AG04449 (cell line): ENCODE data around the gene NOVA1.

Experiments used
- CTCF ChIA-PET: fragments of 350-600 bp; formaldehyde crosslinking; extraction: SDS; loops from one replicate; lab custom pipeline; 2021; ENCODE audit warnings: antibody characterized with exemption; lab: Yijun Ruan, JAX
- POLR2A ChIA-PET: fragments of 400-600, 350-600 bp; formaldehyde crosslinking; extraction: SDS; loops from one replicate; lab custom pipeline; 2020; ENCODE audit warnings: antibody characterized with exemption, inconsistent platforms; lab: Yijun Ruan, JAX
- DNase-seq: peaks from one replicate; pipeline ENCODE4 v3.0.0-alpha.2; 2010; ENCODE audit warnings: low read depth, low spot score
- H3K4me3 ChIP-seq: 2 replicates; pipeline ENCODE4 v1.5.1; 2011; ENCODE audit warnings: low read depth, mild to moderate bottlenecking, control low read depth, low read length
- TF ChIP-seq, protein P1 (sequence below): IDR thresholded peaks from one replicate; pipeline ENCODE4 v1.5.1; 2011; ENCODE audit warnings: mild to moderate bottlenecking, moderate library complexity, low read length, control low read depth, inconsistent platforms; ENCODE audit not compliant: insufficient read depth; ENCODE audit errors: missing control alignments

NOVA1 gene

DNA sequence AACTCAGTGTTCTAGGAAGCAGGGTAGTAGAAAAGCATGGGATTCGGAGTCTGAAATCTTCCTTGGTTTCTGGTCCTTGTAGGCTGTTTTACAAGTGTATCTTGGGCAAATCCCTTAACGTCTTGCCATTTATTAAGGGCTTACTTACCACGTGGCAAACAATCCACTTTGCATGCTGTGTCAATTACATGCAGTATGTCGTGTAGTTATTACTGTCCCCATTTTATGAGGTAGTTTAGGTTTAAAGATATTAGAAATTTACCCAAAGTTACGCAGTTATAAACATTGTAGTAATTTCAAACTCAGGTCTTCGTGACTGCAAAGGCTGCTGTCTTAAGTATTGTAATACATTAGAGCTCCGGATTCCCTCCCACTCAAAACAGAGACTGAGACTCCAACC, 1.5 kb upstream of the NOVA1 start:
- no peak for DNase-seq
- no peak overlapping the region for H3K4me3 ChIP-seq

DNA sequence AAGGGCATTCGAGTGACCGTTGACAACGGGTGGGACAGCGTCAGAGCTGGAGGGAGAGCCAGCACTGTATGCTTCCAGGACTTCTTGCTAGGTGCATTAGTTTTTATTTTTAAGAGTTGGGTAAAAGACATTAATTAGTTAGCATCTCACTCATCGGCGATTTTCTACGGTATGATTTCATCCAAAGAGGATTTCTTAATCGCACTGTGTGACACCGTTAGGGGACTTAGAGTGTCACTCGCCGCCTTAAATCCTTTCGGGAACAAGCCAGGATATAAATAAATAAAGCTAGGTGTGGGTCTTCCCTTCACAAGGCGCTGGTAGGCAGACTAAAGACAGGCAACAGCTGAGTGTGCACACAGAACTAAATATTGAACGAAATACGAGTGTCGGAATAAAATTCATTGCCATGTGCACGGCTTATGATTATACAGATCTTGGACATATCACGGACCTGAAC, 869 bp upstream of the NOVA1 start:
- ChIA-PET CTCF (no interaction called here), POLR2A (no interaction called here)
- TF ChIP-seq, protein P1, sequence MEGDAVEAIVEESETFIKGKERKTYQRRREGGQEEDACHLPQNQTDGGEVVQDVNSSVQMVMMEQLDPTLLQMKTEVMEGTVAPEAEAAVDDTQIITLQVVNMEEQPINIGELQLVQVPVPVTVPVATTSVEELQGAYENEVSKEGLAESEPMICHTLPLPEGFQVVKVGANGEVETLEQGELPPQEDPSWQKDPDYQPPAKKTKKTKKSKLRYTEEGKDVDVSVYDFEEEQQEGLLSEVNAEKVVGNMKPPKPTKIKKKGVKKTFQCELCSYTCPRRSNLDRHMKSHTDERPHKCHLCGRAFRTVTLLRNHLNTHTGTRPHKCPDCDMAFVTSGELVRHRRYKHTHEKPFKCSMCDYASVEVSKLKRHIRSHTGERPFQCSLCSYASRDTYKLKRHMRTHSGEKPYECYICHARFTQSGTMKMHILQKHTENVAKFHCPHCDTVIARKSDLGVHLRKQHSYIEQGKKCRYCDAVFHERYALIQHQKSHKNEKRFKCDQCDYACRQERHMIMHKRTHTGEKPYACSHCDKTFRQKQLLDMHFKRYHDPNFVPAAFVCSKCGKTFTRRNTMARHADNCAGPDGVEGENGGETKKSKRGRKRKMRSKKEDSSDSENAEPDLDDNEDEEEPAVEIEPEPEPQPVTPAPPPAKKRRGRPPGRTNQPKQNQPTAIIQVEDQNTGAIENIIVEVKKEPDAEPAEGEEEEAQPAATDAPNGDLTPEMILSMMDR = no peak
- DNase-seq = no peak
- H3K4me3 ChIP-seq = peak overlapping the region; percentile 74

More for the DNA sequence above, 1.5 kb upstream of the NOVA1 start:
- ChIA-PET POLR2A (no interaction called here), CTCF (no interaction called here)
- TF ChIP-seq, protein P1 = no peak

DNA sequence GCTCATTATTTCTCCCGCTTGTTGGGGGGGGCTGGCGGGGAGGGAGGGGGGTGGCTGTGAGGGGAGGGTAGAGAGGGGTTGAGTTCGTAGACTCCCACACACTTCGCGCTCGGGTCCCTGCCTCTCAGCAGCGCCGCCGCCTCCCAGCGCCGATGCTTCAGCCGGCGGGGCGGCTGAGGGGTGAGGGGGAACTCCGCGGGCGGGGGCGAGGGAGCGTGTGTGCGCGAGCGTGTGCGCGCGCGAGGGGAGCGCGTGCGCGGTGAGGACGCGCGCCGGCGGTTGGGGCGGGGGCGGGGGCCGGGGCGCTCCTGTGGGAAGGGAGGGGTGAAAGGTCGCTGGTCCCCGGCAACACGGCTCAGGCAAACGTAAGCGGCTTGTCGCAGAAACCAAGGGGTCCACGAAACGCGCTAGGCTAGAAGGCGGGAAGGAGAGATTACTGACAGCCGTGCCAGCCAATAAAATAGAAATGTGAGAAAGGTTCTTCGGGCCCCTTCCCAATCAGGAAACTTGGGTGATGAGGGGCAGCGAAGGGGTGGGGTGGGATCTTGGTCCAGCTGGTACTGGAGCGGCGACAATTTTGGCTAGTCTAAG, 343 bp upstream of the NOVA1 start:
- H3K4me3 ChIP-seq = peak overlapping the region; percentile 74
- TF ChIP-seq, protein P1 = no peak
- ChIA-PET CTCF (no interaction called here), POLR2A (no interaction called here)
- peak; percentile 16 for DNase-seq

DNA sequence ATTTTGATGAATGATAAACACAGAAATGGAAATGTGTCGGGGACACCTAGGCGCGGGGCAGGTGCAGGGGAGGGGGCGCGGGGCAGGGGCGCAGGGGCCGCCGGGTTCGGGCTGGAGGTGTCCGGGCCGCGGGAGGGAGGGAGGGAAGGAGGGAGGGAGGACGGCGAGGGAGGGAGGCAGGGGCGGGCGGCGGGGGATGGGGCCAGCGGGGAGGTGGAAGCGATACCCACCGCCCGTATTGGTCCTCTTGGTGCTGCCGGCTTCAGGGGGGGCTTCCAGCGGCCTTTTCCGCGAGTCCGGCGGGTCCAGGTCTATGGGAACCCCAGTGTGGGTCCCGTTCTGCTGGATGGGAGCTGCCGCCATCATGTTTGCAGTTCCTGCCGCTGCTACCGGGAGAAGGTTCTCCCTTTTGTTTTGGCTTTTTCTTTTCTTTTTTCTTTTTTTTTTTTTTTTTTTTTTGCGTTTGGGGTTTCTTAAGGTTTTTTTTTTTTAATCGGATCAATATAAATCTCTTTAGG, 703 bp downstream of the NOVA1 start:
- TF ChIP-seq, protein P1 = no peak
- peak overlapping the region; percentile 74 for H3K4me3 ChIP-seq
- CTCF ChIA-PET = no interaction called here
- POLR2A ChIA-PET = no interaction called here
- no peak for DNase-seq

DNA sequence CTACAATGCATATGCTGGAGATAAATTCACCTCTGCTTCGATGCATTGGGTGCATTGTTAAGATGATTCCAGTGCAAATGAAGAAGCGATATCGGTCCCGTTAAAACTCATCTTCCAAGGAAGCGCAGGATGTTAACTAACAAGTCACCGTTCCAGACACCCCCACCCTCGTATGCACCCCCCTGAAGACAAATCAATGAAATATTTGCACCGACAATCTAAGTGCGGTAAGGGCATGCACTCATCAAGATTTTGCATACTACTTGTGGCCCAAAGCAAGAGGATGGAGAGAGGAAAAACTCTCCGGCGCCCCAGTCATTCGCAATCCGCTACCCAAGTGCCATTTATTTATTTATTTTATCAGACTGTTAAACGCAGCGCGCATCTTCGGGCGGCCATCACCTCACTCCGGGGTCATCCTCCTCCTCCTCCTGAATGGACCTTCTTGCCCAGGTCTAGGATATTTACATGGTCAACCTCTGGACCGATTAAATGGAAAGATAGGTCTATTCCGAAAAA, 1.2 kb downstream of the NOVA1 start:
- H3K4me3 ChIP-seq = peak overlapping the region; percentile 74
- DNase-seq = no peak
- TF ChIP-seq, protein P1 = no peak
- ChIA-PET POLR2A (no interaction called here), CTCF (no interaction called here)

DNA sequence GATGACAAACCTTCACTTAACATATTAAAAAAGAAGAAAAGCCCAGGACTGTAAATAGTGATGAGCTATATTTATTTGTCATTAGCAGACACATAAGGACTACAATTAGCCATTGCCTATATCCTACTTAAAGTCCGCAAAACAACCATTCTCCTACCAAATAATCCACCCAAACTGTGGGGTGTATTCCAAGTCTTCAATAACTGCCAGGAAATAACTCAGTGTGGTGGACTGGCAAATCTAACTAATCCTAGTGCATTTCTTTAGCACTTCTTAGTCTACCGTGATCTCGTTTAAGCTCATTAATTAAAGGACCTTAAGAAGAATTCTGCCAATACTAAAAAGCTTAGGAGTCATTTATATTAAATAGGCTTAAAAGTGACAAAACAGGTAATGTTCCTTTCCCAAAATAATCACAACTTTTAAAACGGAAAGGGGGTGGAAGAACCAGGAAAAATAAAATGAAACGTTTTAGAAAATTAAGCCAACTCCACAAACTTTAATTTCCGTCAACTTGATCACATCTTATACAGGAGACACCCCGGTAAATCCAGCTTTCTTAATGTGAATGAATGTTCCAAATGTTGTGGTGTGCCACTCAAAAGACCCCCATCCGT, 1.8 kb downstream of the NOVA1 start:
- ChIA-PET CTCF (interaction anchor here (1.5 kb wide), 1 partner anchor 8 kb away, joined by 4 read pairs; no protein-coding TSS in a partner anchor), POLR2A (no interaction called here)
- TF ChIP-seq, protein P1 = no peak
- H3K4me3 ChIP-seq = peak overlapping the region; percentile 74
- DNase-seq = no peak
